Type B pancreatic cell (in vitro differentiated cells): Measurements from ENCODE around the gene CHRM5. TPM values are rescaled to one million over a fixed set of nuclear protein-coding genes. Genes with fewer than 3 reads are reported as not detected.

Source experiments
- DNase-seq: peaks from one replicate; pipeline ENCODE4 v3.0.0; 2021; ENCODE audit warnings: mixed read lengths; ENCODE audit not compliant: unreplicated experiment; ENCODE audit errors: extremely low spot score
- H3K27ac Mint-ChIP-seq: 2 replicates; pipeline ENCODE4 v1.8.0; 2021; ENCODE audit warnings: mild to moderate bottlenecking, mixed read lengths
- H3K27me3 Mint-ChIP-seq: 2 replicates; pipeline ENCODE4 v1.8.0; 2021; ENCODE audit warnings: mixed read lengths
- H3K36me3 Mint-ChIP-seq: 2 replicates; pipeline ENCODE4 v1.8.0; 2021; ENCODE audit warnings: mixed read lengths
- H3K4me1 Mint-ChIP-seq: one replicate; pipeline ENCODE4 v1.8.0; 2021; ENCODE audit warnings: mixed read lengths; ENCODE audit not compliant: unreplicated experiment
- H3K4me3 Mint-ChIP-seq: 2 replicates; pipeline ENCODE4 v1.8.0; 2021; ENCODE audit warnings: mild to moderate bottlenecking, mixed read lengths
- H3K9me3 Mint-ChIP-seq: 2 replicates; pipeline ENCODE4 v1.8.0; 2021; ENCODE audit warnings: mixed read lengths
- total RNA-seq: library from RNA; stranded (reverse); gene quantifications from 2 replicates; pipeline ENCODE4 v1.2.1, GENCODE V29; 2021; ENCODE audit warnings: low replicate concordance
- TF ChIP-seq, protein P1 (sequence below): fragments of 200-600 bp; sonication (generic); conservative IDR thresholded peaks from 2 replicates; pipeline ENCODE4 v1.5.0; 2021; ENCODE audit warnings: antibody characterized with exemption, mild to moderate bottlenecking

CHRM5 gene
- total RNA-seq, 1 donor from 2014 or later = not detected

DNA sequence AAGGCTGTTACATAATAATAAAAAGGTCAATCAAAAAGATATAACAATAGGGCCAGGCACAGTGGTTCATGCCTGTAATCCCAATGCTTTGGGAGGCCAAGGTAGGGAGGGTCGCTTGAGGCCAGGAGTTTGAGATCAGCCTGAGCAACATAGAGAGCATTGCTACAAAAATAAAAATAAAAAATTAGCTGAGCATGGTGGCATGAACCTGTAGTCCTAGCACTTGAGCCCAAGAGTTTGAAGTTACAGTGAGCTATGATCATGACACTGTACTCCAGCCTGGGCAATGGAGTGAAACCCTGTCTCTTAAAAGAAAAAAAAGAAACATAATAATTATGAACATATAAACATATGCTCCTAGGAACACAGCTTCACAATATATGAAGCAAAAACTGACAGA is 41.4 kb downstream of the CHRM5 start:
- DNase-seq = no peak
- Mint-ChIP-seq H3K36me3 (no peaks in the 10 kb centered on the region), H3K27me3 (no peaks in the 10 kb centered on the region), H3K4me1 (no peaks in the 10 kb centered on the region), H3K4me3 (no peak overlapping the region), H3K27ac (no peak overlapping the region), H3K9me3 (no peaks in the 10 kb centered on the region)
- TF ChIP-seq, protein P1, sequence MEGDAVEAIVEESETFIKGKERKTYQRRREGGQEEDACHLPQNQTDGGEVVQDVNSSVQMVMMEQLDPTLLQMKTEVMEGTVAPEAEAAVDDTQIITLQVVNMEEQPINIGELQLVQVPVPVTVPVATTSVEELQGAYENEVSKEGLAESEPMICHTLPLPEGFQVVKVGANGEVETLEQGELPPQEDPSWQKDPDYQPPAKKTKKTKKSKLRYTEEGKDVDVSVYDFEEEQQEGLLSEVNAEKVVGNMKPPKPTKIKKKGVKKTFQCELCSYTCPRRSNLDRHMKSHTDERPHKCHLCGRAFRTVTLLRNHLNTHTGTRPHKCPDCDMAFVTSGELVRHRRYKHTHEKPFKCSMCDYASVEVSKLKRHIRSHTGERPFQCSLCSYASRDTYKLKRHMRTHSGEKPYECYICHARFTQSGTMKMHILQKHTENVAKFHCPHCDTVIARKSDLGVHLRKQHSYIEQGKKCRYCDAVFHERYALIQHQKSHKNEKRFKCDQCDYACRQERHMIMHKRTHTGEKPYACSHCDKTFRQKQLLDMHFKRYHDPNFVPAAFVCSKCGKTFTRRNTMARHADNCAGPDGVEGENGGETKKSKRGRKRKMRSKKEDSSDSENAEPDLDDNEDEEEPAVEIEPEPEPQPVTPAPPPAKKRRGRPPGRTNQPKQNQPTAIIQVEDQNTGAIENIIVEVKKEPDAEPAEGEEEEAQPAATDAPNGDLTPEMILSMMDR = no peak

DNA sequence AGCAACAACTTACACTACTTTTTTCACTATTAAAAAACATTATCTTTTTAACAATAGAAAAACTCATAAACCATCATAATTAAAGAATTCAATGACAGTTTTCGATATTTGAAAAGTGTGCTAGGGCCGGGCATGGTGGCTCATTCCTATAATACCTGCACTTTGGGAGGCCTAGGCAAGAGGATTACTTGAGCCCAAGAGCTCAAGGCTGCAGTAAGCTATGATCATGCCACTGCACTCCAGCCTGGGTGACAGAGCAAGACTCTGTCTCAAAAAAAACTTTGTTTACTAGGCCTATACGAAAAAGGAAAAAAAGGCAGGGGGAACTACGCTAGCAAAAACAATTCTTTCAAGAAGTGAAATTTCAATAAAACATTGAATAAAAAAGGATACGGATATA is 42.6 kb downstream of the CHRM5 start:
- TF ChIP-seq, protein P1 = no peak
- Mint-ChIP-seq H3K9me3 (no peaks in the 10 kb centered on the region), H3K36me3 (no peaks in the 10 kb centered on the region), H3K4me1 (no peaks in the 10 kb centered on the region), H3K4me3 (no peak overlapping the region), H3K27me3 (no peaks in the 10 kb centered on the region), H3K27ac (no peak overlapping the region)
- DNase-seq = no peak

DNA sequence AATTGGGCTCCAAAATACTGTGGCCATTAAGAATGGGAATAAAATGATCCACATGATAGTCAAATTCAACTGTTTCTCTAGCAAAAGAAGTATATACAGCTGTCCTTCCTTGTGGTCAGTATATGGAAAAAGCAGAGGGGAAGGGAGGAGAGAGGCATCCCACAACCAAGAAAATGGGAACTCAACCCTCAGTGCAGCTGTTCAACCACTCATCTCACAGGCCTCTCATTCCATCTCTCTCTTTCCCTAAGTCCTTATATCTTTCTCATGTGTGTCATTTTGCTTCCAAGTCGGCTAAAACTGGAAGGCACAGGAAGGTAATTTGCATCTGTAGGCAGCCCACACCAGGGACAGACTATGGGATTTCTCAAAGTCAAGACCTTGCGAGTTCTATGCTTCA is 43.2 kb downstream of the CHRM5 start:
- H3K4me3 Mint-ChIP-seq = no peak overlapping the region
- no peaks in the 10 kb centered on the region for H3K27me3 Mint-ChIP-seq
- TF ChIP-seq, protein P1 = no peak
- no peaks in the 10 kb centered on the region for H3K4me1 Mint-ChIP-seq
- DNase-seq = no peak
- no peaks in the 10 kb centered on the region for H3K36me3 Mint-ChIP-seq
- no peak overlapping the region for H3K27ac Mint-ChIP-seq
- H3K9me3 Mint-ChIP-seq = no peaks in the 10 kb centered on the region

DNA sequence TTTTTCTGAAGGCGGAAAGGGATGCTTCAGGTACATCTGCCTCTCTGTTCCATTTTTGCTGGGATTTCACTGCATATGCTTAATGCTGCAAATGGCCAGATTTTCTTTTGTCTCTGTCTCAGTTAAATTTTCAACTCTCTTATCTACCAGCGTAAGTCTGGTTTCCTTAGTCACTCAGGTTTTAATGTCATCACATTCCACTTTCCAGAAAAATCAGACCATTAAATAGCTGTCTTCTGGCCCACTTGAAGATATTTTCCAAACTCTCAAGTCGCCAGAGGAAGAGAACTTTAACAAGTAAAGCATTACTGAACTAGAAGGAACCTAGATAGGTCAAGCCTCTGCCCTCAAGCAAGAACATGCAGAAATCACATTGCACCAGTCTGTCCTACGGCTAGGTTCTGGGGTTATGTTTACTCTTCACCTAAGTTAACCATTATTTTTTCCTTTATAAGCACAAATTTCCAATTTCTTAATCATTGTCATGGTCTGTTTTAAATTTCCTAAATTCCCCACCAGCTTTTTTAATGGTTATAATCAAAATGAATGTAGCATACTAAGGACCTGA is 44.2 kb downstream of the CHRM5 start:
- no peaks in the 10 kb centered on the region for H3K36me3 Mint-ChIP-seq

DNA sequence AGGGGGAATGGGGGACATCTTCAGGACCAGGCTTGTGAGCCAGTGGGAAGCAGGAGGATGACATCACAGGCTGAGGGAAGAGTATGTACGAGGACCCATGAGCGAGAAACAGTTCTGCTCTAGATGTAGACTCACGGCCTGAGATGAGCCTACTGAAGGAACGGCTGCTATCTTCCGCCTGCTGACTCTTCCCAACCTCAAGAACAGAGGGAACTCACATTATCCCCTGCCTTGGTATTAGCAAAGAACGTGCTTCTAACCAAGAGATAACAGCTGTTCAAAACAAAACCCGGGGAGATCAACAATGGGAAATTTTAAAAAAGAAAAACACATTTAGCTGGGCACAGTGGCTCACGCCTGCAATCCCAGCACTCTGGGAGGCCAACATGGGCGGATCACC is 45.4 kb downstream of the CHRM5 start:
- Mint-ChIP-seq H3K4me1 (no peaks in the 10 kb centered on the region), H3K27ac (no peak overlapping the region), H3K36me3 (peaks cover 5% of the 10 kb centered on the region), H3K9me3 (no peaks in the 10 kb centered on the region), H3K27me3 (no peaks in the 10 kb centered on the region), H3K4me3 (no peak overlapping the region)
- no peak for DNase-seq
- TF ChIP-seq, protein P1 = no peak

More for the DNA sequence above, 44.2 kb downstream of the CHRM5 start:
- Mint-ChIP-seq H3K27ac (no peak overlapping the region), H3K27me3 (no peaks in the 10 kb centered on the region), H3K9me3 (no peaks in the 10 kb centered on the region), H3K4me1 (no peaks in the 10 kb centered on the region), H3K4me3 (no peak overlapping the region)
- DNase-seq = no peak
- TF ChIP-seq, protein P1 = no peak

DNA sequence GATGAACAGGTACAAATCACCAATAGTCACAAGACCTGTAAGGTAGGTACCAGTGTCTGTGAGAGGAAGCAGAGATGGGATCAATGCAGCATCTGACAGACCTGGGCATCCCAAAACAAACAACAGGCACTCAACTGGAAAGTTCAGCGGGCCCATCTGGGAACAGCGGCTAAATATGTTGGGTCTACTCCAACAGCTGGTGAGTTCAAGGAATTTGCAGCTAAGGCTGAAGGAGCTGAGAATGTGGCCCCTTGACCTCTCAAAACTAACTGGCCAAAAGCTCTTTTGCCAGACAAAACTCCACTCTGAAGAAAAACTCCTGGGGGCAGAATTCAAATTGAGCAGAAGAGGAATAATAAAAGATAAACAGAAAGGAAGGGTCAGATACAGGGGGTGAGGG is 46.3 kb downstream of the CHRM5 start:
- Mint-ChIP-seq H3K27me3 (no peaks in the 10 kb centered on the region), H3K9me3 (no peaks in the 10 kb centered on the region), H3K4me3 (no peak overlapping the region), H3K27ac (no peak overlapping the region), H3K4me1 (no peaks in the 10 kb centered on the region), H3K36me3 (peaks cover 5% of the 10 kb centered on the region)
- TF ChIP-seq, protein P1 = no peak
- DNase-seq = no peak
